GM18867 (cell line): ENCODE data around the gene GCH1.
"Not testable (repeated sequence)": the region's sequence is repeated elsewhere in the genome, so short reads cannot be mapped to it uniquely, and the experiment has no call there.

Source experiments
- ATAC-seq: cut with Tn5 transposase; IDR thresholded peaks from one replicate; pipeline ENCODE4 v1.9.1; 2021; ENCODE audit warnings: mild to moderate bottlenecking, moderate library complexity; ENCODE audit not compliant: unreplicated experiment

Gene GCH1

DNA sequence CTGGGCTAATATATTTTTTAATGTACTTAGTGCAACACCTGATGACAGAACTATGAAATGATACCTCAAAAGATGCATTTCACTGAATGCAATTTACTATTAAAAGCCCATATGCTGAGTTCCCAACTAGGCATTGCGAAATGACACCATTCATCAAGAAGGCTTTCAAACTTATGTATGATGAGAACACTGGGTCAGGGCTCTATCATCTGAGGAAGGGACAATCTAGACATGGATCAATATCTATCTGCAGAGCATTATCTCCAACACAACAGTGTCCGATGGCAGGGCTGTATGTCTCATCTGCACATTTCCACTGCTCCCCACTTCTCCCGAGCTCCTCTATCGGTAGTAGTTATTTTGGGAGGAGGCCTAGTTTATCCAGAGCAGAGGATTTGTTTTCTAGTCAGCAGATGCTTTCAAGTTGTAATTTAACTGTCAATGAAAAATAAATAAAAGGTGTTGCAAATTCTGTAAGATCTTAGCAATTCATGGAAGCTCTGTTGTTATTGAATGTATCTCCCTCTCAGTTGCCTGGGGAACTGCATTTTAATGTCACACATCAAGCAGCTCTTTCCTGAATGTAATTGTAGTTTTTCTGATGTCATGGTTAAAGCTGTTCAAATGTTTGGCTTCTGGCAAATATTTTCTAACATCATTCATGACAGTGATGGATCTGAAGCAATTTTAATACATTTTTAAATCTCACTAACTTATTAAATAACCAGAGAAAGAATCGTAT, 7.4 kb upstream of the GCH1 start:
- no peak for ATAC-seq

- not testable (repeated sequence) for ATAC-seq
These were observed 6.3 kb upstream of the GCH1 start for GRCh38 chr14:54908973-54909372.

- no peak for ATAC-seq
These were observed 5.6 kb upstream of the GCH1 start for GRCh38 chr14:54908190-54908589.

- ATAC-seq = no peak
These were observed 3.4 kb upstream of the GCH1 start for GRCh38 chr14:54906075-54906474.

DNA sequence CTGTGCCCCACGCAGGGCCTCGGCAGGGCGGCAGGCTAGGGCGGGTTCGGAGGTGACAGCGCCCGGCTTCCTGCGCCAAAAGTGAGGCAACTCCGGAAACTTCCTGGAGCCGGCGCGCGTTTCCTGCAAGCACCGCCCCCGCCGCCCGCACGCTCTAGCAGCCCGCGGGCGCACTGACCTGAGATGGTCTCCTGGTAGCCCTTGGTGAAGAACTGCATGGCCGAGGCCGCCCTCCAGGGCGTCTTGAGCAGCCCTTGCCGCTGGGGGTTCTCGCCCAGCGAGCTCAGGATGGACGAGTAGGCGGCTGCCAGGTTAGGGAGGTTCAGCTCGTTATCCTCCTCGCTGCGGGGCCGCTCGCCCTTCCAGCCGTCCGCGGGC, 494 bp downstream of the GCH1 start:
- ATAC-seq = peak; percentile 52

- no peak for ATAC-seq
These were observed 1.1 kb downstream of the GCH1 start for GRCh38 chr14:54901380-54902142.

DNA sequence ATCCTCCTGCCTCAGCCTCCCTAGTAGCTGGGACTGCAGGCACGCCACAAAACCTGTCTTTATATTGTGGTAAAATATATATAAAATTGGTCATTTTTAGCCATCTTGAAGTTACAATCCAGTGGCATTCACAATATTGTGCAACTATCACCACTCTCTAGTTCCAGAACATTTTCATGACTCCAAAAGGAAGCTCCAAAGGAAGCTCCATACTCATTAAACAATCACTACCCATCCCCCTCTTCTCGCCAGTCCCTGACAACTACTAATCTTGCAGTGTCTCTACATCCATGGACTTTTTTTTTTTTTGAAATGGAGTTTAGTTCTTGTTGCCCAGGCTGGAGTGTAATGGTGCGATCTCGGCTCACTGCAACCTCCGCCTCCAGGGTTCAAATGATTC, 3.1 kb downstream of the GCH1 start:
- no peak for ATAC-seq

DNA sequence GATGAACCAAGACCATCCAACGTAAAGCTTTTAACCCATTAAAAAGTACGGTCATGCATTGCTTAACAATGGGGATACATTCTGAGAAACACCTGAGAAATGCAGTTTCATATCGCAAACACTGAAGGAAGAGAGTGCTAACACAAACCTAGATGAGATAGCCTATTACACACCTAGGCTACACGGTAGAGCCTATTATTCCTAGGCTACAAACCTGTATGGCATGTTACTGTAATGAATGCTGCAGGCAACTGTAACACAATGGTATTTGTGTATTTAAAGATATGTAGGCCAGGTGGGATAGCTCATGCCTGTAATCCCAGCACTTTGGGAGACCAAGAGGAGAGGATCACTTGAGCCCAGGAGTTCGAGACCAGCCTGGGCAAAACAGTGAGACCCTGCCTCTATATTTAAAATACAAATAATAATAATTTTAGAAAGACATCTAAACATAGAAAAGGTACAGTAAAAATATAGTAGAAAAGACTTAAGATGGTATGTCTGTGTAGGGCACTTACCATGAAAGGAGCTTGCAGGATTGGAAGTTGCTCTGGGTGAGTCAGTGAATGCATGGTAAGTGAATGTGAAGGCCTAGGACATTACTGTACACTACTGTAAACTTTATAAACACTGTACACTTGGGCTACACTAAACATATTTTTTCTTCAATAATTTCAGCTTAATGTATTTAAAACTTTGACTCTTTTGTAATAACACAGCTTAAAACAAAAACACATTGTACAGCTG, 4.6 kb downstream of the GCH1 start:
- ATAC-seq = not testable (repeated sequence)

- no peak for ATAC-seq
These were observed 6.9 kb downstream of the GCH1 start for GRCh38 chr14:54895683-54896082.

GRCh38 chr14:54894995-54895394, 7.6 kb downstream of the GCH1 start:
- ATAC-seq = no peak

DNA sequence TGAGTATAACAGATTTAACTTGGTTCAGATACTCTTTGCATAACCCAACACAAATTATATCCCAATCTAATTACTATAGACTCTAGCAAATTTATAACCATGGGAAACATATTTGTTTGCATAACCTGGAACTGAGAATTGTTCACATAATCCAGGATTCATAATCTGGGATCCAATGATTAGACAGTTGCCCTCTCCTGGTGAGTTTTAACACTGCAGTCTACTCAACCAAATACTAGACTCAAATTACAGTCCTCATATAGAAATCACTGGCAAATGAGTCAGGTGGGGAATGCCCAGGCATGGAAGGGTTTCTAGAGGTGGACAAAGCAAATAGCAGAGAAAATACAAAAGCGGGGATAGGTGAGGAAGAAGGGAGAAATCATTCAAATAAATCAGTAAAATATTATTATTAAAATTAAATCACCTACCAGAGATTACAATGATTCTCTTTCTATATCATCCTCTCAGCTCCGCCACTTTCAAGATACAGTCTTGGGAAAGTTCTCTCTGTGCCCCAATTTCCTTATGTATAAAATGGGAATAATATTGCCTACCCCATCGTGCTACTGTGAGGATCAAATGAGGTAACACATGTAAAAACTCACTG, 9.4 kb downstream of the GCH1 start:
- ATAC-seq = peak; percentile 47

- ATAC-seq = no peak
These were observed 11.0 kb downstream of the GCH1 start for GRCh38 chr14:54891471-54892245.

- ATAC-seq = peak; percentile 85
These were observed 11.8 kb downstream of the GCH1 start for GRCh38 chr14:54890788-54891187.

- ATAC-seq = no peak
These were observed 12.7 kb downstream of the GCH1 start for GRCh38 chr14:54889919-54890318.

- no peak for ATAC-seq
These were observed 20.1 kb downstream of the GCH1 start for GRCh38 chr14:54882521-54882920.

- peak; percentile 61 for ATAC-seq
These were observed 20.7 kb downstream of the GCH1 start for GRCh38 chr14:54881761-54882401.

DNA sequence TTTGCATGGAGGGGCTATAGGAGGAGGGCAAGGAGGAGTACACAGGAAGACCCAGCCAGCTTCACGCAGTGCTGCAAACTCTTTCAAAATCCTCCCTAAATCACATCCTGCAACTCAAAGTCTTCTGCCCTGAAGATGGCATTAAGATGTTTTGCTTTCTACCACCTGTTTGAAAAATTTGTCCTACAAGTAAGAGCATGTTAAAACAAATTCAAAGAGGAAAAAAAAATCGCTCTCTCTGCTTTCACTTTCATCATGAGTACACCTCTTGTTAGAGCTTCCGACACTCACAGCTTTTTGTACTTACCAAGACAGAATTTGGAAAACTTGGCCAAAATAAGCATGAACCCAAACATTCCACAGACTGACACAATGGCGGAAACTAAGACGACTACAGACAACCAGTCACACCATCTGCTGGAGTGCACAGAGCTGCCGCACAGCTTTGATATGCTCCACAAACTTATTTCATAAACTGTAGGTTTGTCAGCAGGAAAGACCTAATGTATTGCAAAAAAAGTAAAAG, 21.3 kb downstream of the GCH1 start:
- peak; percentile 69 for ATAC-seq

GRCh38 chr14:54877703-54878021, 25.0 kb downstream of the GCH1 start:
- ATAC-seq = no peak

- ATAC-seq = no peak
These were observed 25.5 kb downstream of the GCH1 start for GRCh38 chr14:54877015-54877702.
